Activated naive CD4-positive, alpha-beta T cell treated with anti-CD3 and anti-CD28 coated beads for 36 hours (primary cell): ENCODE measurements around the gene WTIP. TPM values are rescaled to one million over a fixed set of nuclear protein-coding genes. Genes with fewer than 3 reads are reported as not detected.
"Not testable (repeated sequence)": the region's sequence is repeated elsewhere in the genome, so short reads cannot be mapped to it uniquely, and the experiment has no call there.

Source experiments
- CTCF ChIA-PET: fragments of 350-600 bp; sonication (Branson Sonifier 250); formaldehyde crosslinking; loops from one replicate; lab custom pipeline; 2021; ENCODE audit warnings: antibody characterized with exemption; lab: Charles Lee
- DNase-seq: peaks from one replicate; pipeline ENCODE4 v3.0.0-alpha.2; 2020
- H3K27ac Mint-ChIP-seq: one replicate; pipeline ENCODE4 v1.8.0; 2021; ENCODE audit warnings: mild to moderate bottlenecking, mixed read lengths
- H3K27me3 Mint-ChIP-seq: one replicate; pipeline ENCODE4 v1.8.0; 2021; ENCODE audit warnings: low read depth, mixed read lengths
- H3K36me3 Mint-ChIP-seq: one replicate; pipeline ENCODE4 v1.8.0; 2021; ENCODE audit warnings: low read depth, mixed read lengths
- H3K4me1 Mint-ChIP-seq: one replicate; pipeline ENCODE4 v1.8.0; 2021; ENCODE audit warnings: low read depth, mixed read lengths
- H3K4me3 Mint-ChIP-seq: one replicate; pipeline ENCODE4 v1.8.0; 2021; ENCODE audit warnings: mild to moderate bottlenecking, moderate library complexity, mixed read lengths
- H3K9me3 Mint-ChIP-seq: one replicate; pipeline ENCODE4 v1.8.0; 2021; ENCODE audit warnings: mixed read lengths
- intact Hi-C: fragments of 100-400 bp; cut with micrococcal nuclease; formaldehyde crosslinking; loops from one replicate; pipeline ENCODE4 v1.15.1; 2023
- total RNA-seq, 2 experiments: library from RNA; stranded (reverse); gene quantifications; one replicate each; pipeline ENCODE4 v1.2.3, GENCODE V29; 2021

Gene WTIP
- total RNA-seq, 2 experiments from 2014 or later: 0.81 to 0.89 TPM

- CTCF ChIA-PET: no interaction called here
- intact Hi-C loops: loop anchor here (10.0 kb wide), 1 partner anchor 293 kb away; no protein-coding TSS in a partner anchor
- H3K36me3 Mint-ChIP-seq: no peaks in the 10 kb centered on the region
- no peaks in the 10 kb centered on the region for H3K4me1 Mint-ChIP-seq
- no peak for DNase-seq
- H3K4me3 Mint-ChIP-seq: no peak overlapping the region
- H3K27me3 Mint-ChIP-seq: peaks cover 15% of the 10 kb centered on the region
- peaks cover 8% of the 10 kb centered on the region for H3K9me3 Mint-ChIP-seq
- H3K27ac Mint-ChIP-seq: no peak overlapping the region
Measured at GRCh38 chr19:34507414-34508067, 26.0 kb downstream of the WTIP start.

- H3K27me3 Mint-ChIP-seq: peaks cover 10% of the 10 kb centered on the region
- no peak for DNase-seq
- peaks cover 8% of the 10 kb centered on the region for H3K9me3 Mint-ChIP-seq
- H3K4me3 Mint-ChIP-seq: no peak overlapping the region
- H3K36me3 Mint-ChIP-seq: no peaks in the 10 kb centered on the region
- H3K27ac Mint-ChIP-seq: no peak overlapping the region
- intact Hi-C loops: loop anchor here (10.0 kb wide), 1 partner anchor 294 kb away; no protein-coding TSS in a partner anchor
- H3K4me1 Mint-ChIP-seq: no peaks in the 10 kb centered on the region
- CTCF ChIA-PET: no interaction called here
Measured at GRCh38 chr19:34508540-34508939, 27.0 kb downstream of the WTIP start.

DNA sequence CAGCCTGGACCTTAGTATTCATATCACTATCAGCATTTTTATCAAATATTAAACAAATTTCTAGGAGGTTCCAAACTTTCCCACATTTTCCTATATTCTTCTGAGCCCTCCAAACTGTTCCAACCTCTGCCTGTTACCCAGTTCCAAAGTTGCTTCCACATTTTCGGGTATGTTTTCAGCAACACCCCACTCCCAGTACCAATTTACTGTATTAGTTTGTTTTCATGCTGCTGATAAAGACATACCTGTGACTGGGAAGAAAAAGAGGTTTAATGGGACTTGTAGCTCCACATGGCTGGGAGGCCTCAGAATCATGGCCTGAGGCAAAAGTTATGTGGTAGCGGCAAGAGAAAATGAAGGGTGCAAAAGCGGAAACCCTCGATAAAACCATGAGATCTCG, 29.3 kb downstream of the WTIP start:
- H3K9me3 Mint-ChIP-seq, H3K27ac Mint-ChIP-seq, CTCF ChIA-PET, H3K4me1 Mint-ChIP-seq, intact Hi-C loops, DNase-seq, H3K27me3 Mint-ChIP-seq, H3K4me3 Mint-ChIP-seq, H3K36me3 Mint-ChIP-seq: not testable (repeated sequence)

GRCh38 chr19:34512254-34512822, 30.8 kb downstream of the WTIP start:
- Mint-ChIP-seq H3K9me3 (peaks cover 8% of the 10 kb centered on the region), H3K4me1 (no peaks in the 10 kb centered on the region), H3K27ac (no peak overlapping the region), H3K4me3 (no peak overlapping the region), H3K36me3 (no peaks in the 10 kb centered on the region), H3K27me3 (peaks cover 6% of the 10 kb centered on the region)
- intact Hi-C loops: no loop called here
- no peak for DNase-seq
- CTCF ChIA-PET: interaction anchor here (1.1 kb wide), 1 partner anchor 128 kb away, joined by 3 read pairs; no protein-coding TSS in a partner anchor

DNA sequence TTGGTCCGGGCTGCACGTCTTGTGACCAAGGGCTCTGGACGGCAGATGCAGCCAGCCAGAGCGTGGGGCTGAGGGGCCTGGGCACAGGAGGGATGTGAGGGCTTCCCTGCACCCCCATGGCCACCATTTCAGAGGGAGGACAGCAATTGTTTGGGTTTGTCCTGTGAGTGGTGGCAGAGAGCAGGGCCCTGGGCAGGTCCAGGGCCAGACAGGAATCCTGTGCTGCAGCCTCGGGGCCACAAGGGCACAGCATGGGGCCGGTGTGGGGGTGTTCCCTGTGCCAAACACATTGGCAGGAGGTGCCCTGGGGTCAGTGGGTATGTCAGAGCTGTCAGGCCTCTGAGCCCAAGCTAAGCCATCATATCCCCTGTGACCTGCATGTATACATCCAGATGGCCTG, 32.2 kb downstream of the WTIP start:
- Mint-ChIP-seq H3K36me3 (no peaks in the 10 kb centered on the region), H3K27me3 (peaks cover 6% of the 10 kb centered on the region), H3K27ac (no peak overlapping the region), H3K9me3 (peaks cover 8% of the 10 kb centered on the region), H3K4me3 (no peak overlapping the region), H3K4me1 (no peaks in the 10 kb centered on the region)
- CTCF ChIA-PET: interaction anchor here (0.6 kb wide), 1 partner anchor 21 kb away, joined by 3 read pairs; no protein-coding TSS in a partner anchor
- intact Hi-C loops: no loop called here
- no peak for DNase-seq

GRCh38 chr19:34519602-34520001, 38.0 kb downstream of the WTIP start:
- H3K4me1 Mint-ChIP-seq: no peaks in the 10 kb centered on the region
- H3K27me3 Mint-ChIP-seq: peaks cover 3% of the 10 kb centered on the region
- no peak for DNase-seq
- H3K36me3 Mint-ChIP-seq: no peaks in the 10 kb centered on the region
- intact Hi-C loops: no loop called here
- H3K9me3 Mint-ChIP-seq: no peaks in the 10 kb centered on the region
- CTCF ChIA-PET: no interaction called here
- no peak overlapping the region for H3K4me3 Mint-ChIP-seq
- H3K27ac Mint-ChIP-seq: no peak overlapping the region

- Mint-ChIP-seq H3K36me3 (no peaks in the 10 kb centered on the region), H3K27me3 (peaks cover 11% of the 10 kb centered on the region), H3K4me1 (no peaks in the 10 kb centered on the region), H3K27ac (no peak overlapping the region), H3K9me3 (no peaks in the 10 kb centered on the region), H3K4me3 (no peak overlapping the region)
- intact Hi-C loops: no loop called here
- CTCF ChIA-PET: no interaction called here
- no peak for DNase-seq
Measured at GRCh38 chr19:34523408-34523807, 41.9 kb downstream of the WTIP start.

GRCh38 chr19:34525001-34525400, 43.4 kb downstream of the WTIP start:
- no peak for DNase-seq
- intact Hi-C loops: no loop called here
- no peaks in the 10 kb centered on the region for H3K4me1 Mint-ChIP-seq
- no peaks in the 10 kb centered on the region for H3K36me3 Mint-ChIP-seq
- CTCF ChIA-PET: no interaction called here
- H3K4me3 Mint-ChIP-seq: no peak overlapping the region
- peaks cover 22% of the 10 kb centered on the region for H3K27me3 Mint-ChIP-seq
- H3K9me3 Mint-ChIP-seq: no peaks in the 10 kb centered on the region
- no peak overlapping the region for H3K27ac Mint-ChIP-seq

- no peaks in the 10 kb centered on the region for H3K9me3 Mint-ChIP-seq
- H3K36me3 Mint-ChIP-seq: no peaks in the 10 kb centered on the region
- CTCF ChIA-PET: no interaction called here
- DNase-seq: no peak
- peaks cover 41% of the 10 kb centered on the region for H3K27me3 Mint-ChIP-seq
- no peaks in the 10 kb centered on the region for H3K4me1 Mint-ChIP-seq
- intact Hi-C loops: no loop called here
- no peak overlapping the region for H3K4me3 Mint-ChIP-seq
- H3K27ac Mint-ChIP-seq: no peak overlapping the region
Measured at GRCh38 chr19:34534206-34534605, 52.6 kb downstream of the WTIP start.

GRCh38 chr19:34539396-34539795, 57.8 kb downstream of the WTIP start:
- H3K36me3 Mint-ChIP-seq: no peaks in the 10 kb centered on the region

GRCh38 chr19:34540811-34541557, 59.4 kb downstream of the WTIP start:
- no peak overlapping the region for H3K4me3 Mint-ChIP-seq
- intact Hi-C loops: no loop called here
- H3K9me3 Mint-ChIP-seq: peaks cover 17% of the 10 kb centered on the region
- no peak overlapping the region for H3K27ac Mint-ChIP-seq
- no peak for DNase-seq
- H3K36me3 Mint-ChIP-seq: no peaks in the 10 kb centered on the region
- CTCF ChIA-PET: no interaction called here
- H3K27me3 Mint-ChIP-seq: peaks cover 20% of the 10 kb centered on the region
- no peaks in the 10 kb centered on the region for H3K4me1 Mint-ChIP-seq

More at GRCh38 chr19:34539396-34539795, 57.8 kb downstream of the WTIP start:
- H3K27ac Mint-ChIP-seq: no peak overlapping the region
- no peak for DNase-seq
- H3K4me1 Mint-ChIP-seq: no peaks in the 10 kb centered on the region
- CTCF ChIA-PET: interaction anchor here (1.0 kb wide), 1 partner anchor 18 kb away, joined by 3 read pairs; no protein-coding TSS in a partner anchor
- peaks cover 29% of the 10 kb centered on the region for H3K27me3 Mint-ChIP-seq
- intact Hi-C loops: no loop called here
- H3K4me3 Mint-ChIP-seq: no peak overlapping the region
- peaks cover 17% of the 10 kb centered on the region for H3K9me3 Mint-ChIP-seq

DNA sequence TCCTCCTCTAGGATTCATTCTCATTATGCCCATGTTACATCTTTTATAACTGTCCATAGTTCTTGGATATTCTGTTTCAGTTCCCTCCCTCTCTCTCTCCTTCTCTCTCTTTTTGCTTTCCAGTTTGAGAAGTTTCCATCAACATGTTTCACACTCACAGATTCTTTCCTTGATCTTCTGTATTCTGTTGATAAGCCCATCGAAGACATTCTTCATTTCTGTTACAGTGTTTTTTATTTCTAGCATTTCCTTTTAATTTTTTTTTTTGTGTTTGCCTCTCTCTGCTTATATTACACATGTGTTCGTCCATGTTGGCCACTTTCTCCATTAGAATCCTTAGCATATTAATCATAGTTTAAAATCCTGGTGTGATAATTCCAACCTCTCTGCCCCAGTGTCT, 68.3 kb downstream of the WTIP start:
- Mint-ChIP-seq H3K36me3 (peaks cover 1% of the 10 kb centered on the region), H3K27ac (no peak overlapping the region), H3K9me3 (peaks cover 17% of the 10 kb centered on the region), H3K4me1 (no peaks in the 10 kb centered on the region), H3K27me3 (peaks cover 11% of the 10 kb centered on the region), H3K4me3 (no peak overlapping the region)
- no peak for DNase-seq
- CTCF ChIA-PET: no interaction called here
- intact Hi-C loops: no loop called here
